ENCODE measurements around the gene IDS.
"Not testable (repeated sequence)": the region's sequence is repeated elsewhere in the genome, so short reads cannot be mapped to it uniquely, and the experiment has no call there.

Gene IDS

DNA sequence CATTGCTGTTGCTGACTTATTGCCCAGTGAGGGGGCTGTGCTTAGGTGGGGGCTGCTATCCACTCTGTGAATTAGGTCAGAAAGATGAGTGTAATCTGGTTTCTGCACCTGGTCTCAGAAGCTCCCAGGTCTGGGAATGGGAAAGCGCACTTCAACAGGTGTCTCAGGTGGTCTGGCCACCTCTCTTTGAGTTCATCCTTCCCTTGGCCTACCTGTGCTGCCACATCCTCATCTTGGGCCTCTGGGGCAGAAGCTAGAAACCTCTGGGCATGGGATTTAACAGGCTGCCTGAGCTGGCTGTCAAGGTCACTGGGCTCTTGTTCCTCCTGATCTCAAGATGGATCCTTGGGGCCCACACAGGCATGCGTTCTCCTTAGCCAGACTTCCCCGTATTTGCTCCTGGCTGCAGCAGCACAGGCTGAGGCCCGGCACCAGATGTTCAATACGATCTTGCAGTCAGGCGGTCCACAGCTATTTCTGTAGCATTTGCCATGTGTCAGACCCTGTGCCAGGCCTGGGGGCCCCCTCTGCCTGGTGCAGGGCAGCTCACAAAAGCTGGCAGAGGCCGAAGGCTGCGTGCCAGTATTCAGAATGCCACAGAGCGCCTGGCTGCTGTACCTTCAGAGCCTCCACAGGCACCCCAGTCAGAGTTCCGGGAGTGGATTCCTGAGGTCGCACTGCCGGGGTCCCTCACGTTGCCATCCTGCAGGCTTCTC, 21.4 kb upstream of the IDS start:
- not testable (repeated sequence) for DNase-seq

DNA sequence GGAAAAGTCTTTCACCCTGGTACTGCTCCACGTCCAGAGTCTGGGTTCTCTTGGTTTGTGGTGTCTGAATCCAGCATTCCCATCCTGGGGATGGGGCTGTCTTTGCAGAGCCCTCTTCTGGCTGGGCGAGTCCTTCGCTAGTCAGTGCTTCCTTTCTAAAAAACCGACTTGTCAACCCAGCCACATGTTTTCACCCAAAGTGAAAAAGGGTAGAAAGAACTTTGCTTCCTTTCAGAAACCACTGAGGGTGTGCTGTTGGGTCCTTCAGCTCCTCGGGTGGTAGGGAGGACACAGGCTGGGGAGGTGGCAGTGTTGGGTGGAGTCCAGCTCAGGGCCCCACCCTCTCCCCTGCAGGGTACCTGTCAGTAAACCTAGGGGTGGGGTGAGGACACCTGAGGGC, 20.8 kb upstream of the IDS start:
- DNase-seq = not testable (repeated sequence)

DNA sequence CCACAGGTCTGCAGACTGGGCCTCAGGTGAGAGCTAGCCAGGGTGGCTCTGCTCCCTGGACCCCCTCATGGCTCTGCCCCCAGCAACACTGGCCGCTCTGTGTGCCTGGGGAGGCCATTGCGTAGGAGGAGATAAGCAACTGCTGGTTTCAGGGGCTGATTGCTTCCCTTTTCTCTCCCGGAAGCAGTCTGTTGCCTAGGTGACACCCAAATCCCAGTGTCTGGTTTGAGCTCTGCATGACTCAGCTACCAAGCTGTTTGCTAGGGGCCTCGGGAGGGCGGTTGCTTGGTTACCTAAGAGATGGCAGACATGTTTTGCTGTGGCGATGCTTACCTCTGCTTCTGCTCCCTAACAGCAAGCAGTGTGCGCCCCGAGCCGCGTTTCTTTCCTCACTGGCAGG, 20.3 kb upstream of the IDS start:
- DNase-seq = peak; percentile 65

DNA sequence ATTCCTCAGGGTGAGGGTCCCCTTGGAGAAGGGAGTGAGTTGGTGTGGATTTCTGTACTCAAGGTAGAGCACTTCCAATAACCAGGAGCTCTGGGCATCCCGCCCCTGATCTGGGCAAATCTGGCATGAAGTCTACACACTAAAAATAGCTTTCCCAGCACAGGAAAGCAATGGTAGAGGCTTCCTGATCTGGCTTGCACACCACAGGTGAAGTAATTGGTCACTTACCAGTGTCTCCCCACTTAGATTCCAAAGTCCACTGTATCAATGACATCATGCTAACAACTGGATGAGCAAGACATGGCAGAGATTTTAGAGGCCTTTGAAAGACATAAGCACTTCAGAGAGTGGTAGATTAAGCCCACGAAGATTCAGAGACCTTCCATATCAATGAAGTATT, 17.8 kb upstream of the IDS start:
- DNase-seq = no peak

DNA sequence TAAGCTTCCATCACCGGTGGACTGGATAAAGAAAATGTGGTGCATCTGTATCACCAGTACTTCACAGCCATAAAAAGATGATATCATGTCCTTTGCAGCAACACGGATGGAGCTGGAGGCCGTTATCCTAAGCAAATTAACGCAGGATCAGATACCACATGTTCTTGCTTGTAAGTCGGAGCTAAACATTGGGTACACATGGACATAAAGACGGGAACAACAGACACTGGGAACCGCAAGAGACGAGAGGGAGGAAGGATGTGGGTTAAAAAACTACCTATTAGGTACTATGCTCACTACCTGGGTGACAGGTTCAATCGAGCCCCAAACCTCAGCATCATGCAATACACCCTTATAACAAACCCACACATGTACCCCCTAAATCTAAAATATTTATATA, 16.3 kb upstream of the IDS start:
- no peak for DNase-seq

DNA sequence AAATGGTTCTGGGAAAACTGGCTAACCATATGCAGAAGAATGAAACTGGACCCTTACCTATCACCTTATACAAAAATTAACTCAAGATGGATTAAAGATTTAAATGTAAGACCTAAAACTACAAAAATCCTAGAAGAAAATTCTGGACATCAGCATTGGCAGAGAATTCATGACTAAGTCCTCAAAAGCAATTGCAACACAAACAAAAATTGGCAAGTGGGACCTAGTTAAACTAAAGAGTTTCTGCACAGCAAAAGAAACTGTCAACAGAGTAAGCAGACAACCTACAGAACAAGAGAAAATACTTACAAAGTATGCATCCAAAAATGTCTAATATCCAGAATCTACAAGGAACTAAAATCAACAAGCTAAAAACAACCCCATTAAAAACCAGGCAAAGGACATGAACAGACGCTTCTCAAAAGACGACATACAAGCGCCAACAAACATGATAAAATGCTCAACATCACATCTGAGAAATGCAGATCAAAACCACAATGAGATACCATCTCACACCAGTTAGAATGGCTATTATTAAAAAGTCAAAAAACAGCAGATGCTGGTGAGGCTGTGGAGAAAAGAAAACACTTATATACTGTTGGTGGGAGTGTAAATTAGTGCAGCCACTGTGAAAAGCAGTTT, 15.7 kb upstream of the IDS start:
- not testable (repeated sequence) for DNase-seq

DNA sequence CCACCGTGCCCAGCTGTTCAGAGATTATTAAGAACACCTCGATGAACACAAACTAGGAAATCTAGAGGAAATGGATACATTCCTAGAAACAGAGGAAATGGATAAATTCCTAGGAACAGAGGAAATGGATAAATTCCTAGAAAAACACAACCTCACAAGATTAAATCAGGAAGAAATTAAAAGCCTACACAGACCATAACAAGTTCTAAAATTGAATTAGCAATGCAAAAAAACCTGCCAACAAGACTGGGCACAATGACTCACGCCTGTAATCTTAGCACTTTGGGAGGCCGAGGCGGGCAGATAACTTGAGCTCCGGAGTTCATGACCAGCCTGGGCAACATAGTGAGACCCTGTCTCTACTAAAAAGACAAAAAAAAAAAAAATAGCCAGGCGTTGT, 13.1 kb upstream of the IDS start:
- DNase-seq = no peak

DNA sequence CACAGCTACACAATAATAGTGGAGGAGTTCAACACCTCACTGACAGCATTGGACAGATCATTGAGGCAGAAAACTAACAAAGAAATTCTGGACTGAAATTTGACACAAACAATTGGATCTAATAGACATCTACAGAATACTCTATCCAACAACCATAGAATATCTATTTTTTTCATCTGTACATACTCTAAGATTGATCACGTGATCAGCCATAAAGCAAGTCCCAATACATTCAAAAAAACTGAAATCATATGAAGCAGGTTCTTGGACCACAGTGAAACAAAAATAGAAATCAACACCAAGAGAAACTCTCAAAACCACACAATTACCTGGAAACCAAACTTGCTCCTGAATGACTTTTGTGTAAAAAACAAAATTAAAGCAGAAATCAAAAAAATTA, 12.2 kb upstream of the IDS start:
- no peak for DNase-seq

DNA sequence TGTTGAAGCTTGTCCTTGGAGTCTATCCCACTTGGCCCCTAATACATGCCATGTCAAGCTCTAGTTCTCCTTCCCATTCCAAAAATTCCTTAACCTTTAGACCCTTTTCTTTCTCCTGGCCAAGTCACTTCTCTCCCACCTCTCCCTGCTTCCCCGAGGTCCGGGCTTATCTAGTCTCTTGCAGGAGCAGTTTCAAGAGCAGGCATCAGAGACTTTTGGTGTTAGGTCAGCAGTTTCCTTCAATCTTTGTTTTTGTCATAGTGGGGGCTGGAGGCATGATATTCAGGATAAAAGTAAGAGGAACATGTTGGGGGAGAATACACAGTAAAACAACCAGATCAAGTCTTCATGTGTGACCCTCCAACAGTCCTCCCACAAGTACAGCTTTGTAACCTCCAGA, 11.5 kb upstream of the IDS start:
- no peak for DNase-seq

DNA sequence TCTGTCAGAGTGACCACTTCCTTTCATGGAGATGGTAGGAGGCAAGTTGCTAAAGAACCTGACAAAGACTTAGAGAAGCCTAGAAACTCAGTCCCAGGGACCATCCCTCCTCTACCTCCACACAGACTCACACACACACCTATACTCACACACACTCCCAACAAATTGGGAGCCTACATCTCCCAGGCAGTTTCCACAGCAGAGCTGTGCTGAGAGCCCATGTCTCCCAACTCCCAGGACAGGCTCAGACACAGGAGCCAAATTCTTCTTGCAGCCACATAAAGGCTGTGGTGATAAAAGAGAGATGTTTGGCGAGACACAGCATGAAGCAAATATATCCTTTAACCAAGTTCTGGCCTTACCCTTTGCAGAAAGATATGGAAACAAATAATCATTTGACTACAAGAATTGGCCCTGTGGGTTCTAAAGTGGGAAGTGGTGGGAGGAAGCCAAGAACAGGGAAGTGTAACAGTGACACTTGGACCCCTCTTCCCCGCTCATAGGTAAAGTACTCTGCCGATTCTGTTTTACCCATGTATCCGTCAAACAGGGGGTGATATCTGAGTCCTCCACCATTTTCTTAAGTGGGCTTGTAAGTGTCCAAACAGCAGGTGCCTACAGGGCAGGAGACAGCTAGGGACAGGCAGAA, 11.0 kb upstream of the IDS start:
- no peak for DNase-seq

DNA sequence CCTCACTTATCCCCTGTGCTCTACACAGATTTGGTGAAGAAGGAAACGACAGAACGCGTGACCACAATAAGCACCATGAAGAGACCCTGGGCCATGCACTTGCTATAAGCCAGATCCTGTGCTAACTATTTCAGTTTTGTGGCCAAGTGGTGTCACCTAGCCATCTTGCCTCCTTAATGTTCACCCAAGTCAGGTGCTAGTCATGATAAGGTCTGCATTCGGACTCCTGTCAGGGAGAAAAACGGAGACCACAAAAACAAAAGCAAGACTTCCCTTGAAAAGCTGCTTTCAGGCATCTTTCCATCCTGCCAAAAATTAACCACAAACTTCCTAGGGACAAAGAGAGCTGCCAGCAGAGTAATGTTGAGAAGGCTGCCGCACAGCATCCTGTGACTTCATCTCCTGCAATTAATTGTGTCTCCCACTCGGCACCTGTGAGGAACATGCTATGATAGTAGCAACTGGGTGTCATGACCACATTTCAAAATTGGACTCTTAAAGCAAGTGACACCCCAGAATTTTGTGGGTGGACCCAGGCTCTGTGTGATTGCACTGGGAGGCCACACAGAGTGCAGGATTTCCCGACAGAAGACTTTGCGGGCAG, 8.8 kb upstream of the IDS start:
- peak; percentile 54 for DNase-seq

DNA sequence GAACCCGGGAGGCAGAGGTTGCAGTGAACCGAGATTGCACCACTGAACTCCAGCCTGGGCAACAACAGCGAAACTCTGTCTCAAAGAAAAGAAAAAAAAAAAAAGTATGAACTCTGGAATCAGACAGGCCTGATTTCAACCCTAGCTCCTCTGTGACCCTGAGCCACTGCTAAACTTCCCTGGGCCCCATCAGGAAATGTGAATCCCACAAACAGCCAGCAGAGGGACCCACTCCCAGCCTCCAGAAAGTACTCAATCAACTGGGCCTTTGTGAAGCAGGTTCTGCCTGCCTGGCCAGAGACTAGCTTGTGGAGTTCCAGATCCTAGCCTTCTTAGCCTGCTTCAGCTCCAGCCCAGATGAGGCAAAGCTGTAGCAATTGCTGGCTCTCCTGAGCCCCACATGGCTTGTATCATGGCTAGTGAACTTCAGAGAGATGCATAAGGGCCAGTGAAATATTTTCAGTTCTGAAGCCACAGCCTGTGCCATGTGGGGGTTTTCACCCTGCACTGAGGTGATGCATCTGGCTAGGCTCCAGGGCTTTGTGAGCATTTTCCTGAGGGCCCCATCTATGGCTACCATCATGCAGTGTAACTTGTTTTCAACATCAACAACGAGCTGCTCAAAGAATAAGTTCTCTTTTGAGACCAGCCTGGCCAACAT, 7.2 kb upstream of the IDS start:
- DNase-seq = peak; percentile 38

DNA sequence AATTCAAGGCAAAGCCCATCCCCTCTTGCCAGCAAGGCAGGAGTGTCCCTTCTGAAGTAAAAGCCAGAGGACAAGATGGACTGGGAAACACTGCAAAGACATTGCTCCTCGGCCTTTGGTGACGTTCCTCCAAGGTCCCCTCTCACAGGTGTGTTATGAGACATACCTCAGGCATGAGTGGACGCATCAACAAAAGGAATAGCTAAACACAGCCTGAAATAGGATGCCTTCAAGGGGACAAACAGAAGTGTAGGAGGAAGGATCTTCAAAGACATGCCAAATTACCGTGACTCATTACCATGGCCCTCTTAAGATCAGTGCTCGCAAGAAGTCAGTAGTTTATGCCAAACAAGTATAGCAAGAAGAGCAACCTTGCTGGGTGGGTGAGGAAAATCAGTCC, 6.0 kb upstream of the IDS start:
- DNase-seq = no peak

DNA sequence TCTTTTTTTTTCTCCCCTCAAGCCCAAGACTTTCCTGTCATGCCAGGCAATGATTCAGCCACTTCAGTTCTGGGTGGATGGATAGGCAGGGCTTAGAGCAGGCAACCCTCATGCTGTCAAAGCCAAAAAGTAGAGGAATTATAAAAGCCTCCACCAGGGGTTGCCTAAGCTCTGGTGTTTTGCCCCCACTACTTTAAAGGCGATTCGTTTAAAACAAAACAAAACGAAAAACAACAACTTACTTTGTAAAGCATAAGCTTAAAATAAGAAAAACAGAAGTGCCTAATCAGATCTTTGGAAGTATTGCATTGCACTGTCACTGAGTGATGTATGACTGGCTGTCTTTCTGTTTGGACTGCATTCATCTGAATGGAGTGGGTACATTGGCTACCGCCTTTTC, 5.3 kb upstream of the IDS start:
- DNase-seq = no peak

DNA sequence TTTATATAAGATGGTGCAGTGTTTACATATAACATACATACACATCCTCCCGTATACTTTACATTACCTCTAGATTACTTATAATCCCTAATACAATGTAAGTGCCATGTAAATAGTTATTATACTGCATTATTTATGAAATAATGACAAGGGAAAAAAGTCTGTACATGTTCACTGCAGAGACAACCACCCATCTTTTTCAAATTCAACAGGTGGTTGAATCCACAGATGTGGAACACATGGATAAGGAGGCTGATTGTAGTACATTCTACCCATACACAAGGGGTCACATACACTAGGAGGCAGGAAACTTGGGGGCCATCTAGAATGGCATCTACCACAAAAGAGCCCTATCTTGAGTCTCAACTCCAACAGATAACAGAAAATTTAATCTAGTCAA, 3.4 kb upstream of the IDS start:
- DNase-seq = no peak

DNA sequence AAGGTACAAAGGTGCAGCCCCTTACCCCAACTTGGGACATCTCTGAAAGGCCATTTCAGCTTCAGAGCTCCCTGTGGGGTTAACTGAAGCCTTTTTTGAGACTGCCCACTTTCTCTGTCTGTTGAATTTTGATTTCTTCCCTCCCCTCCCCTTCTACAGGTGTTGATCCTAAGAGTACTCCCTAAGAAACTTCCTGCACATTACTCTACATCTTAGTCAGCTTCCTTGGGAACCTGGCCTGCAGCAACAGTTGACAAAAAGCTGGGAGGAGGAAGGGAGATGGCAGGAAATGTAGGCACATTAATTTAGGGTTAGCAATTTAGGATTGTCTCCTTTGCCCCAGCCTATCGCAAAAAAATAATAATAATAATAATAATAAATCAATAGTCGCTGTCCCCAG, 1.2 kb upstream of the IDS start:
- no peak for DNase-seq

DNA sequence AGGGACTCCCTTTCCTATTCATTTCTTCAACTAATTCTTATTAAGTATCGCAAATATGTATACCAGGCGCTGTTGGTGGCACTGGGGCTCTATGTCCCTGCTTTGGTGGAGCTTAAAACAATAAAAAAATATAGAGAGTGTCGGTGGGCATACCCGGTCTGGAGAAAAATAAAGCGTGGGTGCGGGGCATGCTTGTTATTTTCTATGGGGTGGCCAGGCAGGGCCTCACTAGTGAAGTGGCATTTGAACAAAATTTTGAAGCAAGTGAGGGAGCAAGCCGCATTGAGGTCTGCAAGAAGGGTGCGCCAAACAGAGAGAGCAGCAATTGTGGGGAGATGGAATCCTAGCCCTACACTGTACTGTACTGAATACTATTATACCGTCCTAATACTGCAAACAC, 565 bp upstream of the IDS start:
- no peak for DNase-seq

DNA sequence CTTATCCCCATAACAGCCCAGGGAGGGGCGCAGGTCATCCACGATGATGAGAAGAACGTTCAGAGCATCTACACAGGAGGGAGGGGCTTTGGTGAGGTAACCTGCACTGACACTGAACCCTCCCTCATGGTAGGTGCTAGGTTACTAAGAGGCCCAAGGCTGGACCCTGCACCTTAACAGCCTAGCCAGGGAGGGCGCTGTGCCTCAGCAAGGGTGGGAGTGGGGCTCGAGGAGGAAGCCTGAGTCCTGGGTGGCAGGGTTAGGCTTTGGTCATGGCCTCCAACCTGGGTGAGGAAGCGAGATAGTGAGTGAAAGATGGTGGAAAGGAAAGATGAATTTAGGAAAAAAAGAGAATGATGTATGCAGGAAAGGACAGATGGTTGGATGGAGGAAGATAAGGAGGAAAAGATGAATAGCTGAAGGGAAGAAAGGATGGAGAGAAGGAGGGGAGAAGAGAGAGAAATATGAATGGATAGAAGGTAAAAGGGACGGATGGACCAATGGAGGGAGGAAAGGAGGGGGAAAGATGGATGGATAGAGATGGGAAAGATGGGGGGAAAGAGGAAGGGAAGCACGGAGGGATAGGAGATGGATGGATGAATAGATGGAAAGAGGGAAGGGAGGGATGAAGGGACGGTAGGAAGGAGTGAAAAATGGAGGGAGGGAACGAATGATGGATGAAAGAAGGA, 736 bp downstream of the IDS start:
- no peak for DNase-seq

DNA sequence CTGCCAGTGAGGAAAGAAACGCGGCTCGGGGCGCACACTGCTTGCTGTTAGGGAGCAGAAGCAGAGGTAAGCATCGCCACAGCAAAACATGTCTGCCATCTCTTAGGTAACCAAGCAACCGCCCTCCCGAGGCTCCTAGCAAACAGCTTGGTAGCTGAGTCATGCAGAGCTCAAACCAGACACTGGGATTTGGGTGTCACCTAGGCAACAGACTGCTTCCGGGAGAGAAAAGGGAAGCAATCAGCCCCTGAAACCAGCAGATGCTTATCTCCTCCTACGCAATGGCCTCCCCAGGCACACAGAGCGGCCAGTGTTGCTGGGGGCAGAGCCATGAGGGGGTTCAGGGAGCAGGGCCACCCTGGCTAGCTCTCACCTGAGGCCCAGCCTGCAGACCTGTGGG, 1.7 kb downstream of the IDS start:
- peak; percentile 56 for DNase-seq

DNA sequence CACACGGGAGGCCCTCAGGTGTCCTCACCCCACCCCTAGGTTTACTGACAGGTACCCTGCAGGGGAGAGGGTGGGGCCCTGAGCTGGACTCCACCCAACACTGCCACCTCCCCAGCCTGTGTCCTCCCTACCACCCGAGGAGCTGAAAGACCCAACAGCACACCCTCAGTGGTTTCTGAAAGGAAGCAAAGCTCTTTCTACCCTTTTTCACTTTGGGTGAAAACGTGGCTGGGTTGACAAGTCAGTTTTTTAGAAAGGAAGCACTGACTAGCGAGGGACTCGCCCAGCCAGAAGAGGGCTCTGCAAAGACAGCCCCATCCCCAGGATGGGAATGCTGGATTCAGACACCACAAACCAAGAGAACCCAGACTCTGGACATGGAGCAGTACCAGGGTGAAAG, 2.2 kb downstream of the IDS start:
- DNase-seq = not testable (repeated sequence)

DNA sequence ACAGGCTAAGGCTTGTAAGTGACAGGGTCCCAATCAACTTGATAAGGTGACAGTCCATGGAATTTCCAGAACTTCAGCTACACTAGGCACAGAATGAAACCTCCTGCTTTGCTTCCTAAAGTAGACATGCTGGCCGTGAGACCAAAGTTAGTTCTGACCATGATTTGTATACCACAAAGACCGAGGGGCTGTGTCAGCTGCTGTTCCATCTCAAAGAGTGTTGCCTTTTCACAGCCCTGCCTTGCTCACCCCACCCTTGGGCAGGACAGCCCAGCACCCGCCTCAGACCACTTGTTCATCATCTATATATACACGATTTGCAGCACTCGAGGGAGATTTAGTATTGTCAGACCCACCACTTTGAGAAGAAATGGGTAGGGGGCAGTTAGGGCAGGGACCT, 5.3 kb downstream of the IDS start:
- DNase-seq = no peak

DNA sequence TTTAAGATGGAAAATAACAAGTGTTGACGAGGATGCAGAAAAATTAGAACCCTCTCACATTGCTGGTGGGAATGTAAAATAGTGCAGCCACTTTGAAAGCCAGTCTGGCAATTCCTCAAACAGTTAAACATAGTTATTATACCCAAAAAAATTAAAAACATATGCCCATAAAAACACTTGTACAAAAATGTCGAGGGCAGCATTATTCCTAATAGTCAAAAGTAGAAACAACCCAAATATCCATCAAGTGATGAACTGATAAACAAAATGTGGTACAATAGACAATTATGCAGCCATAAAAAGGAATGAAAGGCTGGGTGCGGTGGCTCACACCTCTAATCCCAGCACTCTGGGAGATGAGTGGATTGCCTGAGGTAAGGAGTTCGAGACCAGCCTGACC, 6.3 kb downstream of the IDS start:
- DNase-seq = no peak

DNA sequence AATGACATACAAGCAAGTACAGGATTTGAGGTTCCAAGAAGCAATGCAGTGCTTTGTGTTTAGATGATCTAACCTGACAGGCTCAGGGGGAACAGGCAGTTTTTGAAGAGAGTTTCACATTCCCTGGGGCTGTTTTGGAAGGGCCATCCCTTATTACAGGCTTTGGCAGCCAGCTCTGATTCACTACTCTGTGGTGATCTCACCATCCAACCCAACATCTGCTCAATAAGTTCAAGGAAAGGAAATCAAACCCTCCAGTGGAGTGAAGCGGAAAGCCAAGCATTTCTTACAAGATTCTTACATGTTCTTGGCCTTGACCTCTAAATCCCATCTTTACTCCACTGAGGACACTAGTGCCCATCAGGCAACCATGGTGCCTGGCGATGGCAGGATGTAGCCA, 7.5 kb downstream of the IDS start:
- peak; percentile 40 for DNase-seq
